ENCODE data around the gene STRN3.
"Not testable (repeated sequence)": the region's sequence is repeated elsewhere in the genome, so short reads cannot be mapped to it uniquely, and the experiment has no call there.

Gene STRN3

DNA sequence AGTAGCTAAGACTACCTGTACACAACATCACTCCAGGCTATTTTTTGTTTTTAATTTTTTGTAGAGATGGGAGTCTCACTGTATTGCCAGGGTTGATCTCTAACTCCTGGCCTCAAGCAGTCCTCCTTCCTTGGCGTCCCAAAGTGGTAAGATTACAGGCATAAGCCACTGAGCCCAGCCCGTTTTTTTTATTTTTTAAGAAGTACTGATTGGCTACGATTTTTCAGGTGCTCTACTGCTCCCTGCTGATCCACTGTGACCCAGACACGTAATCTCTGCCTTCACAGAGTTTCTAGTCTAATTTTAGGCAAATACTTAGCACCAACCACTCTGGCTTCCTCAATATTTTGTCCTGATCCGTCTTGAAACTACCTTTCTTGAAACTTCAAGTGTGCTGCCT, 4.3 kb upstream of the STRN3 start:
- DNase-seq, result no peak

- no peak for DNase-seq
Observed at GRCh38 chr14:31029016-31029970, 3.1 kb upstream of the STRN3 start.

- DNase-seq, result no peak
Observed at GRCh38 chr14:31027847-31028246, 1.7 kb upstream of the STRN3 start.

- peak; percentile 69 for DNase-seq
Observed at GRCh38 chr14:31026450-31027235, 464 bp upstream of the STRN3 start.

DNA sequence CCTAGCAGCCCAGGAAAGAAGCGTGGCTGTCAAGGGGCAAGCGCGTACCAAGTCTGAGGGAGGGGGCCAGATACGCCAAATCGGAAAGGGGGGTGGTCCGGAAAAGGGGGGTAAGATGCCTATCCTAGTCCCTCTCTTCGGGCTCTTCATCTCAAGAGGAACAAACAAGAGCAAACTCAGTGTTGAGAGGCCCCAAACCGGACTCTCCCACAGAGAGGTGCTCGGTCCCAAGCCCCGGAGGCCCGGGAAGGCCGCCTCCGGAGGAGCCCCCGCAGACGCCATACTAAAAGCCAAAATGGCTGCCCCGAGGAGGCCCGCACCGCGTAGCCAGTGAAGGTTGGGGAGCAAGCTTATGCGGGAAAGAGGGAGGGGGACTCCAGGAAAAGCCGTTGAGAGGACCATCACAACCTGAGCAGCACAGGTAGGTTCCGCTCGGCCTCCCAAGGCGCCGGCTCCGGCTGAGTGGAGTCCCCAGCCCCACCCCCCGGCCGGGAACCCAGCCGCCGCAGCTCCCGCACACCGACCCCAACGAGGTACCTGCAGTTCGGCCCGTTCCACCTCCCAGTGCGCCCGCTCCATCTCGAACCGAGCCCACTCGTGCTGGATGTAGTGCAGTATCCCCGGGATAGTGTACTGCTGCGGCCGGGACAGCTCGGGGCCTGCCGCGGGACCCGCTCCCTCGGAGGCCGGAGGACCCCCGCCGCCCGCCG, 657 bp downstream of the STRN3 start, which contains the start of gene AP4S1:
TSS of gene AP4S1 (plus strand) at position 283 of the 710 bp plus-strand sequence. CDS start 40,548 bp downstream, outside the sequence.
- DNase-seq, result no peak

DNA sequence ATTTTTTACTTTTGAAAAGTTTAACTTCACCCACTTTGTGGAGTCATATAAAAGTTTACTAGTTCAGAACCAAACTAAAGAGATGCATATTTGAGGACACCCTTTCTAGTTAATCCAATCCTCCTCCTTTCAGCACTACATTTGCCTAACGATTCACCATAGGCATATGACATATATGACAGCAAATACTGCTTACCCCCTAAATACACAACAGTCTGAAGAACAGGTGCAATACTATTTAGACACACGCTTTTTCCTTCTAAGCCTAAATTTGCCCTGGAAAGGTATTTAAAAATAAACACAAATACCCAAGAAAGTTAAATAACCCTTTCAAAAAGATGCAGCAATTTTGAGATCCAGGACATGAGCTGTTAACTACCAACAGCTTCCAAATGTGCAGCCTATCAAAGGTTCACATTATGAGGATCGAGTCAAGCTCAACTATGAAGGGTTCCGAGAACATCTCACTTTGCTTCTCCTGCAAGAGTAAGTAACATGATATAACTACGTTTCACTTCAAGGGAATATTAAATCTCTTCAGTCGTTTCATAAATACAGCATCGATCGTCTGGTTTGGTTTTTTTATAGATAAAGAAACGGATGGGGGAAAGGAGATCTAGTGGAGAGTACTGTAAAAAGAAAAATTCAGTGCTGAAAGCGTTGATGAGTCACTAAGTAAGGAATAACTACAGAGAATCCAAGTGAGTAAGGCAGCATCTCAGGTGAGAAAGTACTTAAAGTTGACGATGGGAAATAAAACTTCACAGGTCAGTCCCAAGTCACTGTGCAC, 1.4 kb downstream of the STRN3 start:
- no peak for DNase-seq

- DNase-seq, result no peak
Observed at GRCh38 chr14:31024010-31024480, 2.1 kb downstream of the STRN3 start.

GRCh38 chr14:31022386-31022785, 3.8 kb downstream of the STRN3 start:
- no peak for DNase-seq

DNA sequence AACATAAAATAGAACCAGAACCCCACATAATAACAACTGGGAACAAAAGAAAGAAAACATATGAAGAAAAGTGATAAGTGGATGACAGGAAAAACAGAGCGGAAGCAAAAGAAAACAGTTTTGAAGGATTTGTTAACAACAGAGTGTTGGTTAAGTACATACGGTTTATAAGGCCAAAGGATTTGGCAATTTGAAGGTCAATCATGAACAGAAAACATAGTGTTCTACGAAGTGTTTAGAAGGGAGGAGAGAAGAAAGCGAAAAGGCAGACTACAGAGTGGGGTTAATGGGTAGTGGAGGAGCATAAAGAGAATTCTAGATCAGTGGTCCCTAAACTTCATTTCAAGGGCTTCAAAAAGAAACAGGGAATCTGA, 4.6 kb downstream of the STRN3 start:
- no peak for DNase-seq

- no peak for DNase-seq
Observed at GRCh38 chr14:31020834-31021575, 5.2 kb downstream of the STRN3 start.

DNA sequence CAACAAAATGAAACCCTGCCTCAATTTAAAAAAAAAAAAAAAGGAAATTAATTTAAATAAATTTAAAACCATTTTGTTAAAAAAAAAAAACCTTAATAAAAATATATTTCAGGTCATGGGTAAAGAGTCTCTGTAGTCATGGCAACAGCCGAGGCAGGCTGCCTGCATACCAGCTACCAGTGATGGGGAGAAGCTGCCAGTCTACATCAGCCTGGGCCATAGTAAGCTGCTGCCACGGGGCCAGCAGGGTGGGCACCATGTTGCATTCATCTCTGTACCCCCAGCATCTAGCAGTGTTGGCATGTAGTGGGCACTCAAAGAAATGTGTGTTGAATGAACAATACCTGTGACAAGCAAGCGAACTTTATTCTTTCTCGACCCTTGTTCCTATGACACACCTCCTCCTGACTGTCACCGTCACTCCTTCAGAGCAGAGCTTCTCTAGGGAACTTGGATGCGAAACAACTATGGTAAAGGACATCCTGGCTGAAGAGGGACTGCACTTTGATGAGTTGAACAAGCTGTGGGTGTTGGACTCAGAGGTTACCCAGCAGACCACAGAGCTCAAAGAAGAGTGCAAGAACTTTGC, 8.0 kb downstream of the STRN3 start:
- no peak for DNase-seq

DNA sequence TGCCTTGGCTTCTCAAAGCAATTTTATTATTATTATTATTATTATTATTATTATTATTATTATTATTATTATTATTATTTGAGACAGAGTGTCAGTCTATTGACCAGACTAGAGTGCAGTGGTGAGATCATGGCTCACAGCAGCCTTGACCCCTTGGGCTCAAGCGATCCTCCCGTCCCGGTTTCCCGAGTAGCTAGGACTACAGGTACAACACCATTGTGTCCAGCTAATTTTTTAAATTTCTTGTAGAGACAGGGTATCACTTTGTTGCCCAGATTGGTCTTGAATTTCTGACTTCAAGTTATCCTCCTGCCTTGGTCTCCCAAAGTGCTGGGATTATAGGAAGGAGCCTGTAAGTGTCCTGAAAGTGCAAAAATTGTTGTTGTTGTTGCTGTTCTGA, 12.3 kb downstream of the STRN3 start:
- no peak for DNase-seq

DNA sequence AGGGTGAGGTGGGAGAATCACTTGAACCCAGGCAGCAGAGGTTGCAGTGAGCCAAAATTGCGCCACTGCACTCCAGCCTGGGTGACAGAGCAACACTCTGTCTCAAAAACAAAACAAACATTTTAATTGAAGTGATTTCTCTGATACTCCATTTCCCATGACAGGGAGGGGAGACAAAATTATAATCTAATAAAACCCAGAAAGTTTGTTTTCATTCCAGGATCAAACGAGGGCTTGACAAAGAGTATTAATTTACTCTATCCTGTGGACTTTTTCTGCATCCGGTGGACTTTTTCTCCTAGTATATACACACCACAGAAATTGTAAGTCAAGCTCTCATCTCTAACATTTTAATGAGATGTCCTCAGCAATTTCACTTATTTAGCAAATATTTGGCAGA, 15.2 kb downstream of the STRN3 start:
- DNase-seq, result no peak

DNA sequence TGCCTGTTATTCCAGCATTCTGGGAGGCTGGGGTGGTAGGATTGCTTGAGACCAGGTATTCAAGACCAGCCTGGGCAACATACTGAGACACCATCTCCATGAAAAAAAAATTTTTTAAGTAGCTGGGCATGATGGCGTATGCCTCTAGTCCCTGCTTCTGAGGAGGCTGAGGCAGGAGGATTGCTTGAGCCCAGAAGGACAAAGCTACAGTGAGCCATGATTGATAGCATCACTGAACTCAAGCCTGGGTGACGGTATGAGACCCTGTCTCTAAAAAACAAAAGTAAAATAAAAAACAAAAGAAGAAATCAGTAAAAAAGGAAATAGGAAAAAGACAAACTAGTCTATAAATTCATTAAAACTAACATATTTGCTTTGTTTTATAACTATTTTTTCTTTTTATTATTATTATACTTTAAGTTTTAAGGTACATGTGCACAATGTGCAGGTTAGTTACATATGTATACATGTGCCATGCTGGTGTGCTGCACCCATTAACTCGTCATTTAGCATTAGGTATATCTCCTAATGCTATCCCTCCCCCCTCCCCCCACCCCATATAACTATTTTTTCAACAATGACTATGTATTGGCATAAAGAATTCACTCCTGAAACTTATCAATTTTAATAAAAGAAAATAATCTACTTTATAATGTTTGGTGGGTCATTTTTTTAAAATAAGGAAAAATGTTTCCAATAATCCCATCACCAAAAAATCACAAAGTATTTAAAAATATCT, 16.2 kb downstream of the STRN3 start:
- DNase-seq, result no peak

- DNase-seq, result no peak
Observed at GRCh38 chr14:31006703-31007102, 19.5 kb downstream of the STRN3 start.

DNA sequence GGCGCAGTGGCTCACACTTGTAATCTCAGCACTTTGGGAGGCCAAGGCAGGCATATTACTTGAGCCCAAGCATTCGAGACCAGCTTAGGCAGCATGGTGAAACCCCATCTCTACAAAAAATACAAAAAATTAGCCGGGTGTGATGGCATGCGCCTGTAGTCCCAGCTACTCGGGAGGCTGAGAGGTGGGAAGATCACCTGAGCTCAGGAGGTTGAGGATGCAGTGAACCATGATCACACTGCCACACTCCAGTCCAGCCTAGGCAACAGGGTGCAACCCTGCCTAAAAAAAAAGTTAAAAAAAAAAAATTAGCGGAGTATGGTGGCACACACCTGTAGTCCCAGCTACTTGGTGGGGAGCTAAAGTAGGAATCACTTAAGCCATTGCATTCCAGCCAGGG, 22.2 kb downstream of the STRN3 start:
- not testable (repeated sequence) for DNase-seq

DNA sequence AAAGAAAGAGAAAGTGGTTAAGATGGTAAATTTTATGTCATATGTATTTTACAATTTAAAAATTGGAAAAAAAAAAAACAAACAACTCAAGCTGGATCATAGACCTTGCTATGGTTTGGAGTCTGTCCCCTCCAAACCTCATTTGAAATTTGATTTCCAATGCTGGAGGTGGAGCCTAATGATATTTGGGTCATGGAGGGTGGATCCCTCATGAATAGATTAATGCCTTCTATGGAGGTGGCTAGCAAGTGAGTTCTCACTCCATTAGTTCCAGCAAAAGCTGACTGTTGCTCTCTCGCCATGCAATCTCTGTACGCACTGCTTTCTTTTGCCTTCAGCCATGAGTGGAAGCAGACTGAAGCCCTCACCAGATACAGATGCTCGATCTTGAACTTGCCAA, 22.9 kb downstream of the STRN3 start:
- no peak for DNase-seq

DNA sequence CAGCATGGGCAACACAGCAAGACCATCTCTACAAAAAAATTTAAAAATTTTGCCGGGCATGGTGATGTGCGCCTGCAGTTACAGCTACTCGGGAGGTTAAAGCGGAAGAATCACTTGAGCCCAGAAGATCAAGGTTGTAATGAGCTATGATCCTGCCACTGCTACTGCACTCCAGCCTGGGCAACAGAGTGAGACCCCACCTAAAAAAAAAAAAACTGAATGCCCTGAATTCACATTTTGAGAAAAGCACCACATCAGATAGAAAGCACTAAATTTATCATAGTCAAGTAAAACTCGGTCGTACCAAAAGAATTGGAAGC, 24.9 kb downstream of the STRN3 start:
- no peak for DNase-seq

GRCh38 chr14:31000629-31001338, 25.4 kb downstream of the STRN3 start:
- DNase-seq, result no peak
